Caki2 (cell line): ENCODE results near the gene COL6A1. TPM values are rescaled to one million over a fixed set of nuclear protein-coding genes. Genes with fewer than 3 reads are reported as not detected.
"Not testable (repeated sequence)": the region's sequence is repeated elsewhere in the genome, so short reads cannot be mapped to it uniquely, and the experiment has no call there.

ENCODE experiments used
- DNase-seq: peaks from one replicate; pipeline ENCODE4 v3.0.0-alpha.2; 2015; ENCODE audit warnings: low read depth
- in situ Hi-C: cut with HindIII; loops from 2 replicates; pipeline ENCODE4 v1.10.0; 2016; ENCODE audit warnings: low sequenced_read_pairs, low pct_unique_long_range_greater_than_20kb, mixed read lengths
- total RNA-seq: library from RNA; depleted of rRNA; stranded (reverse); fragments of >200 nt; shearing (Covaris generic); gene quantifications from 2 replicates; pipeline ENCODE4 v1.2.3, GENCODE V29; 2014; ENCODE audit warnings: low replicate concordance

Gene COL6A1
- total RNA-seq, 1 experiment from 2014 or later, result 146 TPM

DNA sequence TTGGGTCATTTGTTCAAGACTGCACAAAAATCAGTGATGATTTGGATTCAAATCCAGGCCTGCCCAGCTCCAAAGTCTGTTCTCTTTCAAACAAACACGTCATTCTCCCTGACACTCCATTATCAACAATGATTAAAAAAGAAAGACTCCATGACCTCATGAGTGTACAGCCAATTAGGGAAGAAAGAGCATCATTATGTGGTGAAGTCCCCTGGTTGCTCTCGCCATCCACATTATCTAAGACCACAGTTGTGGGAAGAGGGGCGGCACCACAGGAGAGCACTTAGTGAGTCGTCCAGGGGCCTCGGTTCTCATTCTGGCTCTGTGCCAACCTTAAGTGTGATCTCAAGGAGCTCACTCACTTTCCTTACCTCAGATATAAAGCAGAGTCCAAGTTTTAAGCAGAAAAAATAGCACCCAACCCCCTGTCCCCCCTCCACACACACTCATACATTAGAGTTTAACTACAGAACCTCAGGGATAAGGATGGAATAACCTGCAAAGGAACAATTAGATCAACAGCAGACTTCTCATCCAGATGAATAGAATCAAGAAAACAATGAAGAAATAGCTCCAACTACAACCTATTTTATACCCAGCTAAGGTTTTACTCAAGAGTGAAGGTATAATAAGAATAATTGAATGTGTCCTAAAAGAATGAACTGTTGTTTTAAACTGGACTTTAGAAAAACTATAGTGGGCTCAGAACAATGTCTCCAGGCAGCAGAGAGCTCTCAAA lies 47.8 kb downstream of the COL6A1 start:
- in situ Hi-C loops, result no loop called here
- DNase-seq, result no peak

DNA sequence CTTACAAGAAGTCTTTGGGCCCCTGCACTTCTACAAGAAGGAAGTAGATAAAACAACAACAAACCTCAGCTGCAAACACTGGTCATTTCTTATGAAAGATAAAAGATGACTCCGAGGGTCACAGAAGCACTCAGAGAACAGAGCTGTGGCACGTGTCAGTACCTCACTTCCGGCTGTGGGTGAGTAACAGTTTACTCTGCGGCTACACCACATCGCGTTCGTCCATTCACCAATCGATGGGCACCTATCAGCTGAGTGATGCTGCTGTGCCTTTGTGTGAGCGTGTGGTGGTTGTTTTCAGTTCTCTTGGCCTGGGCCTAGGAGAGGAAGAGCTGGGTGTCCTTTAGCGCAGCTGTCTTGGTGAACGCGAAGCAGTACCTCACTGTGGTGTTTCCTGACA lies 49.9 kb downstream of the COL6A1 start:
- no peak for DNase-seq
- in situ Hi-C loops, result no loop called here

DNA sequence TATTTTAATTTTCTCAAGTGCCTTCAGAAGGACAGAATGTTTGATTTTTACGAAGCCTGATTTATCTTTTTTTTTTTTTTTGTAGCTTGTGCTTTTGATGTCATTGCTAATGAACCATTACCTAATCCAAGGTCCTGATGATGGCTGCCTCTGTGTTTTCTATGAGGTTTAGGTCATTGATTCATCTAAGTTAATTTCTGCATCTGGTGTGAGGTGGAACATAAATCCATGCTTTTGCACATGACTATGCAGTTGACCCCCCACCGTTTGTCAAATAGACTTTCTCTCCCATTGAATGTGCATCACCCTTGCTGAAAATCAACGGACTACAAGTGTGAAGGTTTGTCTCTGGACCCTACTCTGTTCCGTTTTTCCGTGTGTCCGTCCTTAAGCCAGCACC lies 50.5 kb downstream of the COL6A1 start:
- in situ Hi-C loops, result no loop called here
- no peak for DNase-seq

DNA sequence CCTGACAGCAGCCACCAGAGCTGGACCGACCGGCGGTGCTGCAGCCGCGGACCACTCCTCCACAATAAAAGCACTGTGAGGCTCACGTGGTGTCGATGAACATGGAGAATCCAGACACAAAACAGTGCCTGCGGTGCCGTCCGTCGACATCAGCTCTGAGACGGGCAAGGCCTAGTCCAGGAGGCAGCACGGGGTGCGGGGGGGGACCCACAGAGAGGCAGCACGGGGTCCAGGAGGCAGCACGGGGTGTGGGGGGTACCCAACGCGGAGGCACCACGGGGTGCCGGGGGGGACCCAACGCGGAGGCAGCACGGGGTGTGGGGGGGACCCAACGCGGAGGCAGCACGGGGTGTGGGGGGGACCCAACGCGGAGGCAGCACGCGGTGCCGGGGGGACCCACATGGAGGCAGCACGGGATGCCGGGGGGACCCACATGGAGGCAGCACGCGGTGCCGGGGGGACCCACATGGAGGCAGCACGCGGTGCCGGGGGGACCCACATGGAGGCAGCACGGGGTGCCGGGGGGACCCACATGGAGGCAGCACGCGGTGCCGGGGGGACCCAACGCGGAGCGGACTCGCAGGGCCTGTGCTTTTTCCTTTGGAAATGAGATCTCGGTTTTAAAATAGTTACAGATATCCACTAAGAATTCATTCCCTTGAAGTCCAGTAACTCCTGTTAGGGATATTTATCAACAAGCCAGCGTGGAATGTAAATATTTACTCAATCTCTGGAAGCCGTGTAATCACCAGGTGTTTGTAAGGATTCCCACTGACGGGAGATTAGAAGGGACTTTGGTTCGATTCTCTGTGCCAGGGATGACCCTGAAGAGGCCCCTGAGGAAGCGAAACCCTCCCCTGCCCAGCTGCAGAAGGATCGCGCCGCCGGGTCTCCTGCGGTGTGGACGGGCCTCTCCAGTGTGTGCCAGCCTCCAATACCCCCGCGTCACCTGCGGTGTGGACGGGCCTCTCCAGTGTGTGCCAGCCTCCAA lies 52.1 kb downstream of the COL6A1 start:
- in situ Hi-C loops, result no loop called here

DNA sequence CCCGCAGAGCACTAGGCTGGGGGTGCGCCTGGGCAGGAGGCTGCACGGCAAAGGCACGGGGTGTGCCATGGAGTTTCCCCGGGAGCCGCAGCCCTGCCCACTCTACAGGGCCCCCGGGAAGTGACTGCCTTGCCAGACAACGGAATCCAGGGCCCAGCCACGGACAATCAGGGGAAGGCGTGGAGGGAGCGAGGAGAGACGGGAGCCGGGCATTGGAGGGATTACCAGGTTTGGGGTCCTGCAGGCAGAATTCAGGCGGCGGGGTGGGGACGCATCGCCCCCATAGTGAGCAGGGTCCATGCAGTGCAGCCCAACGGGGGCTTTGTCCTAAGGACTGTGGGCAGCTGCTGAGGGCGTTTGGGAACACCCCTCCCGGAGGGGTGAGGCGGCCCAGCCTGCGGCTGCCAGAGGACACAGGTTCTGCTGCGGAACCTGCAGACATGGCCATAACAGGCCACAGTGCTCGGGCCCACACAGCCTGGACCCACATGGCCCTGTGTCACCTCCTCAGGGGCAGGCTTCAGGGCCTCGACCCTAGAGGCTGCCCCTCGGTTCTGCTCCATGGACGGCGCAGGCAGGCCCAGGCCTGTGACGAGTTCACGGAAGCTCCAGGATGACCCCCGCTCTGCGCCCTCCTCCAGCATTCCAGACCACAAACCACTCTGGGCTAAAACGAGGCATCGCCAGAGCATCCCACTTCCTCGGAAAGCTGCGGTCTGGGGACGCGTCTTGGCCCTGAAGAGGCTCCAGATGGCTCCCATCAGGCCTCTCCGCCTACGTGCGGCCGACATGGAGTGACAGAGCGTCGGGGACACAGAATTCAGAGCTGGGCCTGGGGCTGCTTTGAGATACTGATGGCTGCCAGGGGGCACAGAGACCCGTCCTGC lies 54.5 kb downstream of the COL6A1 start:
- in situ Hi-C loops, result no loop called here

More for the DNA sequence above, 52.1 kb downstream of the COL6A1 start:
- no peak for DNase-seq

DNA sequence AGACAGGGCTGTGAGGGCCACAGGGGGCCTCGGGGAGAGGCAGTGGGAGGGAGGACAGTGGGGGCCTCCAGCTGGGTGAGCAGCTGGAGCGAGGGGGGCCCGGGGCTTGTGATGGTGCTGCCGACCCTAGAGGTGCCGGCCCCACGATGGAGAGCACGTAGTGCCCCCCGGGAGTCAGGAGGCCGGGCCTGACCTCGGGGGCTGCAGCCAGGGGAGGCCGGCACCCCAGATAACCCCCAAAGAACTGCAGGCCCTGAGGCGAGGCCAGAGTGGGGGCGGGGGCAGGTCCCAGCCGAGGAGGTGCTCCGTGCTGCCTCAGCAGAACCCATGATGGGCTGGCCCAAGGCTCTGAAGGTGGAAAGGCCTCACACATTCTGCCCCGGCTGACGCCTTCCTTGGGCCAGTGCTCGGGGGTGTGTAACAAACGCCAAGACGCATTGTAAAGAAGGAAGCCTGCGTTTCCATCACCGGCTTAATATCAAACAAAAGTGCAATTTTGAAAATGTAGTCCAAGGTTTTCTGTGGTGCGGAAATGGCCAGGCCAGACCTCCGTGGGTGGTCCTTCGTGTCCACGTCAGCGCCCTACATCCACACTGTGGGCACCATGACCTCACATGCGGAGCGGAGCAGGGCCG lies 55.2 kb downstream of the COL6A1 start:
- in situ Hi-C loops, result no loop called here
- no peak for DNase-seq

More for the DNA sequence above, 54.5 kb downstream of the COL6A1 start:
- DNase-seq, result no peak

DNA sequence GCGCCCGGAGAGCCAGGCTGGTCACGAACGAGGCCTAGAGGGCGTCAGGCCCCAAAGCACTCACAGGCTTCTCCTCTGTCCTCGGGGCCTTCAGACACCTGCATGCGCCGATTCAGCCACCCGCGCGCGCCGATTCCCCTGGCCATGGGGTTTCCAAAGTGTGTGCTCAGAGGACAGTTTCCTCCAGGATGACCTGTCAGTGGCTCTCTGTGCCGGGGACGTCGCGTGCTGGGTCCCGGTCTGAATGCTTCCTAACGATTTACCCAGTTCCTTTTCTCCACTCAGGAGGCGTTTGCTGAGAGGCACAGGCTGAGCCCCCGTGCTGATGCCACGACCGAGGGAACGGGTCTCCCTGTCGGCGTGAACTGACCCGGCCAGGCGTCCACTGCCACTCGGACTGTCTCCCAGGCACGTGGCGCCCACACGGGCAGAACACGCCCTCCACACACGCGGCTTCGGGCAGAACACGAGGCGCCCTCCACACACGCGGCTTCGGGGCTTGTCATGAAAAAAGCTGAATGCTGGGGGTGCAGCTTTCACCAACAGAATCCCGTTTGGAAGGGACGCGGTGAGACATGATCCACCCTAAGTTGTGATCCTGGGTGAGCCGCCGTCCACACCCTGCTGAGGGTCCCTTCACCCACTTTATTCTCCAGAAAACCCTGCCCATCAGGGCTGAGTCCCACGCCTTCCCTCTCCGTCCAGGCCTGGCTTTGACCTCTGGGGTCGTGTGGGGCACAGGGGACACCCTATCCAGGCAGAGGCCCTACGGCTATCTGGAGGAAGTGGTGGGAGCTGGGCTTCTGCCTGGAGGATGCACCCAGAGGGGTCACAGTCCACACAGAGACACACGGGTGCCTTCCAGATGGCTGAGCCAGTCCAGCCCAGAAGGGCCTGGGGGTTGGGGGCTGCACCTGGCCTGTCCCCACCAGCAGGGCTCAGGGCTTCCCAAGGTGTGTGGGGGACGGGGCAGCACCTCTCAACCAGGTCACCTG lies 56.1 kb downstream of the COL6A1 start:
- in situ Hi-C loops, result no loop called here
- no peak for DNase-seq

DNA sequence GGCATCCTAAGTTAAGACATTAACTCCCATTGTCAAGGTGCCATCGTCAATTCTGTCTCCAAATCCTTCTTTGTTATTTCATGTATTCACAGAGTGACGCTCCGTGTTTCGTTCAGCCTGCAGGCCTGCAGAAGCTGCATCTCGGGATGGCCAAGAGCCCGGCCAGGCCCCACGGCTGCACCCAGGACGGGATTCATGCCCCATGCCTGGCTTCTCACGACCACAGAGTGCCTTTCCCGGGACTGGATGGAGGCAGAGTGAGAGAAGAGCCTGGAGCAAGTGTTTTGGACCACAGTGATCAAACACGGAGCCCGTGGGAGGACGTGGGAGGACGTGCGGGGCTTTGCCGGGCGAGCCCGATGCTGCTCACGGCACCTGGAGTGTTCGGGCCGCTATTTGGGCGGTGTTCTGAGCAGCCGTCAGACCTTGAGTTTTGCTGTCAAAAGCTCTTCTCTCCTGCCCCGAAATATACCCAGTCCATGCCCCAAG lies 56.8 kb downstream of the COL6A1 start:
- in situ Hi-C loops, result no loop called here
- DNase-seq, result no peak

DNA sequence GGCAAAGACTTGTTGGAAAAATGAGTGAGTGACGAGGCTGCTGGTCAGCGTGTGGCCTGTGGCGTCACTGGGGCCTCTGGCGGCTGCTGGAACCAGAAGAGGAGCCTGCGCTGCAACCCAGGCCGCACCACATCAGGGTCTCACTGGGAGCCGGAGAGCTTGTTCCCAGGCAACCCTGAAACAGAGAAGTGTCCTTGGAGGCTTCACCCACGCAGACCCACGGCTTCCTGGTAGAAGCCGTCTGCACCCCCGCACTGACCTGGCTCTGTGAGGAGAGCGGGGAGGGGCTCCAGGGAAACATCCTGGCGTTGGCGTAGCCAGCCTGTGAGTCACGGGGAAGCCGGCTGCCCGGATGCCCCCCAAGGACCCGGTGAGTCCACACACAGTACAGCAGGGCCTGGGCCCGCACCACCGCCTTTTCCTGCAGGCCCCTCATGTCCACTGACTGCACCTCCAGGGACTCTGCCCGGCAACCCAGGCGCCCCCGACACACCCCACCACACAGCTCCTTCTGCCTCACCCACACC lies 57.4 kb downstream of the COL6A1 start:
- in situ Hi-C loops, result no loop called here
- no peak for DNase-seq

DNA sequence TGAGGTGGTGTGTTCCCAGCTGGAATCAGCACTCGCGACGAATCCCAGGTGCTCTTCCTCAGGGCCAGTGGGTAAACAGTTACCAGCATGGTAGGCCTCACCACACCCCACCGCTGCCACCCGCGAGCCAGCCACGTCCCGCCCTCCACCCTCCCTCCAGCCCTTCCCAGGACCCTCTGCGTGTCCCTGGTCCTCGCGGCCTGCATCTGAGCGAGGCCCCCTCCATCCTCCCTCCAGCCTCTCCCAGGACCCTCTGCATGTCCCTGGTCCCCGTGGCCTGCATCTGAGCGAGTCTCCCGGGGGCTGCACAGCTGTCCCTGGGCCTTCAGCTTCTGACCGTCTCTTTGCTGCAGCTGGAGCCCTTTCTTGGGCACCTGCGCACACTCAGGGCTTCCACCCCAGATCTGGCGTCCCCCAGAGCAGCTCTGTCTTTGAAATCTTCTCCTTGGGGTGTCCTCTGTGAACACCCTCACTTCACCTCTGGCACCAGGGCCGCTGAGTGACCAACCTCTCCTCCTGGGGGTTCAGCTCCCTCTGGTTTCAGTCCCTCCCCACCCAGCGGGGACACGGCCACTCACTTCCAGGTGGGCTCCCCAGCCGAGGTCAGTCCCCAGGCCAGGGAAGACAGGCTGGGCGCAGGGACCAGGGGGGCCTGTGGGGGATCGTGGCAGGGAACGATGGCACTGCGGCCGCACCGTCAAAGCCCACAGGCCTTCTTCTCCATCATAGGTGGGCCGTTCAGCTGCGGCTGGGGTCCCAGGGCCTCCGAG lies 58.5 kb downstream of the COL6A1 start:
- in situ Hi-C loops, result no loop called here

DNA sequence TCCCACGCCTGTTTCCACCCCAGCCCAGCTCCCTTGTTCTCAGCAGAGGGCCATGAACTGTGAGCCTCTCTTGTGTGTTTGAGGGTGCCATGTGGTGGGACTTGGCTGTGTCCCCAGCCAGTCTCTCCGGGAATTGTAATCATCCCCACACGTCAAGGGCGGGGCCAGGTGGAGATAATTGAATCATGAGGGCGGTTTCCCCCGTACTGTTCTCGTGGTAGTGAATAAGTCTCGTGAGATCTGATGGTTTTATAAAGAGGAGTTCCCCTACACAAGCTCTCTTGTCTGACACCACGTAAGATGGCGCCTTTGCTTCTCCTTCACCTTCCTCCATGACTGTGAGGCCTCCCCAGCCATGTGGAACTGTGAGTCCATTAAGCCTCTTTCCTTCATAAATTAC lies 59.1 kb downstream of the COL6A1 start:
- no peak for DNase-seq
- in situ Hi-C loops, result no loop called here

More for the DNA sequence above, 58.5 kb downstream of the COL6A1 start:
- no peak for DNase-seq

DNA sequence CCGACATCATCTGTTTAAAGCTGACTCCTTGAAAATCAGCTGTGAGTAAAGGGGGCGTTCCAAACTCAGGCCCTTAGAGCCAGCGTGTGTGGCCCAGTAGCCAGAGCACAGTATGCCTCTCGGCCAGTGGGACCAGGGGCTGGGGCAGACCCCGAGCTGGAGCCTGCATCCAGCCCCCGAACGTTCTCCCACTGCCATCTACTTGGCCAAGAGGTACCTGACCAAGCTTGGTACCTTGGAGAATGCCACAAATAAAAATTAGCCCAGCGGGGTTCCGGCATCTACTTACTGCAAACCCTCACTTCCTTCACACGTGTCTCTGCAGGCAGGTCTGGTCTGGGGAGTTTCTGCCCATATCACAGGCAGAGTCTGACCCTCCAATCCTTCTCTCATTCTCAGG lies 59.6 kb downstream of the COL6A1 start:
- in situ Hi-C loops, result no loop called here
- DNase-seq, result no peak

DNA sequence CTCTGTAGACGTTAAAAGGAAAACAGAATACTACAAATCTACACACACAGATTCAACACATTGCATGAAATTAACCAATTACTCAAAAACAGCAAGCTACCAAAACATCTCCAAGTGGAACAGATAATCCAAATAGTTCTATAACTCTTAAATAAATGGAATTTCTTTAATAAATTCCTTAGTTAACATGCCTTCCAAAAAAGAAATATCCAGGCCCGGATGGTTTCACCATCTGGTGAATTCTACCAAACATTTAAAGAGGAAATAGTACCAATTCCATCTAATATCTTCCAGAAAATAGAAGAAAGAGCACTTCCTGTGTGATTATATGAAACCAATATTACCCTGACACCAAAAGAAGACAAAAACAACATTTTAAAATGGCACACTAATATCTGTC lies 63.6 kb downstream of the COL6A1 start:
- no peak for DNase-seq

DNA sequence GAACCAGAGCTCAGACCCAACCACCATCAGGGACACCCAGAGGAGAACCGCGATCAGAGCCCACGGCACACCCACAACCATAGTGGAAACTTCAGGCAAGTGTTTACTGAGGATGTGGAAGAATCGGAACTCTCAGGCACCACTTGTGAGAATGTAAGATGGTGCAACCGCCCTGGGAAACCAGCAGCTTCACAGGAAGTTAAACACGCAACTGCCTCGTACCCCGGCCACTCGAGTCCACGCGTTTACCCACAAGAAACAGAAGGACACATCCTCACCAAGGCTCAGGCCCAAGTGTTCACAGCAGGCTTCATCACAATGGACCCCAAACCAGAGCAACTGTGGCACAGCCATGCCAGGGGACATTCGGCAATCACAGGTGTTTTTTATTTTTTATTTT lies 64.9 kb downstream of the COL6A1 start:
- DNase-seq, result no peak
- in situ Hi-C loops, result no loop called here

More for the DNA sequence above, 63.6 kb downstream of the COL6A1 start:
- in situ Hi-C loops, result no loop called here

DNA sequence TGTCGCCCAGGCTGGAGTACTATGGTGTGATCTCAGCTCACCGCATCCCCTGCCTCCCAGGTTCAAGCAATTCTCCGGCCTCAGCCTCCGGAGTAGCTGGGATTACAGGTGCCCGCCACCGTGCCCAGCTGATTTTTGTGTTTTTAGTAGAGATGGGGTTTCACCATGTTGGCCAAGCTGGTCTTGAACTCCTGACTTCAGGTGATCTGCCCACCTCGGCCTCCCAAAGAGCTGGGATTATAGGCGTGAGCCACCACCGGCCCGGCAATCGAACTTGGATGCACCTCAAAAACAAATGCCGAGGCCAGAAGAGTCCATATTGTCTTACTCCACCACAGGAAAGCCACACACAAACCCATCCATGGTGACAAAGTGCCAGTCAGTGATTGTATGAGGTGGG lies 65.3 kb downstream of the COL6A1 start:
- DNase-seq, in situ Hi-C loops: not testable (repeated sequence)
